ENCODE results near the gene NOPCHAP1.

- TF ChIP-seq MAX (IDR thresholded peaks at IDR 0.05) (no peak), CTCF (IDR thresholded peaks at IDR 0.05; ENCODE audit: control extremely low read depth in 1 of 3, insufficient read depth in 1 of 3, low read depth in 1 of 3, low read length in 3 of 3) (no peak)
Measured at GRCh38 chr12:105013892-105014291, 27.8 kb downstream of the NOPCHAP1 start.
